SK-N-SH (cell line): Measurements from ENCODE around the gene UVRAG. TPM values are rescaled to one million over a fixed set of nuclear protein-coding genes. Genes with fewer than 3 reads are reported as not detected.
"Not testable (repeated sequence)": the region's sequence is repeated elsewhere in the genome, so short reads cannot be mapped to it uniquely, and the experiment has no call there.

Source experiments
- CTCF ChIA-PET: fragments of 300-600, 350-600 bp; formaldehyde crosslinking; extraction: SDS; loops from one replicate; lab custom pipeline; 2021; lab: Yijun Ruan, JAX
- POLR2A ChIA-PET: fragments of 350-600 bp; sonication (Branson Sonifier 250); formaldehyde crosslinking; extraction: SDS; loops from one replicate; lab custom pipeline; 2020; ENCODE audit warnings: antibody characterized with exemption, inconsistent platforms; lab: Yijun Ruan, JAX
- DNase-seq: peaks from one replicate; pipeline ENCODE4 v3.0.0; 2012
- H2AFZ ChIP-seq: fragments of 200-600 bp; sonication (generic); 2 replicates; pipeline ENCODE4 v1.8.1; 2016; ENCODE audit warnings: antibody characterized with exemption, mild to moderate bottlenecking, low read depth
- H3F3A ChIP-seq: fragments of 200-600 bp; sonication (generic); replicated peaks from 2 replicates; pipeline ENCODE3; 2016; ENCODE audit warnings: antibody characterized with exemption, mild to moderate bottlenecking; ENCODE audit not compliant: insufficient read depth
- H3K27ac ChIP-seq, 2 experiments: fragments of 200-500 bp in 1 of 2; fragments of 200-600 bp in 1 of 2; sonication (Bioruptor generic) in 1 of 2; sonication (generic), shearing (Covaris generic) in 1 of 2; 2 replicates each; pipeline versions ENCODE4 v1.5.1 to v1.6.1; 2014 to 2016; ENCODE audit warnings: low read depth in 2 of 2, inconsistent platforms in 1 of 2, low read length in 1 of 2, mild to moderate bottlenecking in 1 of 2, mixed read lengths in 1 of 2
- H3K27me3 ChIP-seq: fragments of 200-600 bp; sonication (generic), shearing (Covaris generic); 2 replicates; pipeline ENCODE4 v1.6.1; 2016; ENCODE audit warnings: mixed run types; ENCODE audit not compliant: insufficient read depth
- H3K36me3 ChIP-seq, 2 experiments: fragments of 200-500 bp in 1 of 2; fragments of 200-600 bp in 1 of 2; sonication (Bioruptor generic) in 1 of 2; sonication (generic) in 1 of 2; replicated peaks in 1 of 2; 2 replicates each; pipeline versions ENCODE3 to v1.5.1; 2014 to 2016; ENCODE audit warnings: low read length in 1 of 2, mild to moderate bottlenecking in 1 of 2; ENCODE audit not compliant: insufficient read depth in 2 of 2, control insufficient read depth in 1 of 2
- H3K4me1 ChIP-seq, 2 experiments: fragments of 200-500 bp in 1 of 2; fragments of 200-600 bp in 1 of 2; sonication (Bioruptor generic) in 1 of 2; sonication (generic), shearing (Covaris generic) in 1 of 2; 2 replicates each; pipeline versions ENCODE4 v1.5.1 to v1.6.1; 2014 to 2016; ENCODE audit warnings: low read depth in 1 of 2, low read length in 1 of 2, mixed run types in 1 of 2; ENCODE audit not compliant: insufficient read depth in 2 of 2, control insufficient read depth in 1 of 2
- H3K4me2 ChIP-seq: fragments of 200-600 bp; sonication (generic), shearing (Covaris generic); 2 replicates; pipeline ENCODE4 v1.6.1; 2017; ENCODE audit warnings: mixed run types
- H3K4me3 ChIP-seq, 2 experiments: fragments of 200-500 bp in 1 of 2; fragments of 200-600 bp in 1 of 2; sonication (Bioruptor generic) in 1 of 2; sonication (generic), shearing (Covaris generic) in 1 of 2; 2 replicates each; pipeline versions ENCODE4 v1.5.1 to v1.8.1; 2014 to 2016; ENCODE audit warnings: low read depth in 2 of 2, inconsistent platforms in 1 of 2, low read length in 1 of 2, mild to moderate bottlenecking in 1 of 2, mixed read lengths in 1 of 2, moderate library complexity in 1 of 2
- H3K79me2 ChIP-seq: fragments of 200-600 bp; sonication (generic); 2 replicates; pipeline ENCODE4 v1.8.1; 2017; ENCODE audit warnings: mild to moderate bottlenecking; ENCODE audit not compliant: insufficient read depth
- H3K9ac ChIP-seq: fragments of 200-600 bp; sonication (generic); 2 replicates; pipeline ENCODE4 v1.6.1; 2017; ENCODE audit warnings: mixed run types
- H3K9me2 ChIP-seq: fragments of 200-600 bp; sonication (generic); 2 replicates; pipeline ENCODE4 v1.6.1; 2017; ENCODE audit warnings: mixed run types
- H3K9me3 ChIP-seq: fragments of 200-600 bp; sonication (generic); 2 replicates; pipeline ENCODE4 v1.6.1; 2017; ENCODE audit warnings: mixed run types, mild to moderate bottlenecking, moderate library complexity
- H4K20me1 ChIP-seq: fragments of 200-600 bp; sonication (generic); 2 replicates; pipeline ENCODE4 v1.6.1; 2017; ENCODE audit warnings: mild to moderate bottlenecking, mixed run types; ENCODE audit not compliant: insufficient read depth
- ELF1 ChIP-seq: IDR thresholded peaks from 2 replicates; pipeline ENCODE4 v1.4.0; 2012
- EZH2phosphoT487 ChIP-seq: fragments of 200-600 bp; sonication (generic); IDR thresholded peaks from 2 replicates; pipeline ENCODE4 v1.6.1; 2017; ENCODE audit warnings: low read depth, mixed run types, mild to moderate bottlenecking, antibody characterized with exemption, moderate library complexity, borderline replicate concordance
- FOSL2 ChIP-seq: IDR thresholded peaks from 2 replicates; pipeline ENCODE4 v1.4.0; 2012; ENCODE audit warnings: low read depth, mild to moderate bottlenecking, moderate library complexity, borderline replicate concordance
- GABPA ChIP-seq: IDR thresholded peaks from 2 replicates; pipeline ENCODE4 v1.4.0; 2012; ENCODE audit warnings: low read depth, mild to moderate bottlenecking
- GATA2 ChIP-seq: sonication (generic); formaldehyde crosslinking; IDR thresholded peaks from 2 replicates; pipeline ENCODE4 v1.5.0; 2020; ENCODE audit warnings: mild to moderate bottlenecking, missing genetic modification reagents
- JUND ChIP-seq: IDR thresholded peaks from 2 replicates; pipeline ENCODE4 v1.4.0; 2012
- MAX ChIP-seq: IDR thresholded peaks from 2 replicates; pipeline ENCODE4 v1.4.0; 2012; ENCODE audit warnings: low read depth
- RAD21 ChIP-seq: IDR thresholded peaks from 2 replicates; pipeline ENCODE4 v1.6.1; 2012; ENCODE audit warnings: mild to moderate bottlenecking, low read length
- RXRA ChIP-seq: IDR thresholded peaks from 2 replicates; pipeline ENCODE4 v1.4.0; 2012; ENCODE audit warnings: low read depth, mild to moderate bottlenecking, borderline replicate concordance
- TAF1 ChIP-seq: IDR thresholded peaks from 2 replicates; pipeline ENCODE4 v1.6.1; 2012; ENCODE audit warnings: low read depth, mild to moderate bottlenecking, low read length, moderate library complexity, borderline replicate concordance
- TCF12 ChIP-seq: IDR thresholded peaks from 2 replicates; pipeline ENCODE4 v1.4.0; 2012
- TEAD4 ChIP-seq: IDR thresholded peaks from 2 replicates; pipeline ENCODE4 v1.4.0; 2012; ENCODE audit warnings: mild to moderate bottlenecking, borderline replicate concordance; ENCODE audit not compliant: insufficient read depth
- USF1 ChIP-seq: IDR thresholded peaks from 2 replicates; pipeline ENCODE4 v1.4.0; 2012; ENCODE audit warnings: low read depth, borderline replicate concordance
- ZBTB33 ChIP-seq: IDR thresholded peaks from 2 replicates; pipeline ENCODE4 v1.4.0; 2012; ENCODE audit warnings: low read depth, borderline replicate concordance
- WGBS: methylation state at CpG from one replicate; pipeline ENCODE4 v1.1.6; 2017; ENCODE audit warnings: low lambda C conversion rate; 5-methylcytosine and 5-hydroxymethylcytosine counted together
- polyA plus RNA-seq, 3 experiments: library from polyadenylated mRNA; depleted of rRNA; stranded (reverse); fragments of >200 nt; gene quantifications; 2 replicates each; pipeline ENCODE4 v1.2.3, GENCODE V29; 2012

Gene UVRAG
- polyA plus RNA-seq, 1 of the 3 experiments (the other 2 are of a cell fraction) = 5.8 TPM

GRCh38 chr11:75930534-75930933 is 115.5 kb downstream of the UVRAG start:
- Histone ChIP-seq H3K27ac (0 out of 4 replicates have a peak overlapping the region, but pooled peaks of 1 of the 2 experiments have one; percentile 18), H3K4me2 (no peak overlapping the region), H3K9me2 (no peaks in the 10 kb centered on the region), H3K4me3 (no peak overlapping the region), H4K20me1 (no peaks in the 10 kb centered on the region), H3K9ac (no peak overlapping the region), H2AFZ (no peak overlapping the region), H3K79me2 (peaks cover 6% of the 10 kb centered on the region; the same call in 1 of the 2 replicates), H3F3A (no peaks in the 10 kb centered on the region), H3K4me1 (peaks cover 0 to 6% of the 10 kb centered on the region in 2 experiments; a peak in 2 of 4 replicates), H3K27me3 (no peaks in the 10 kb centered on the region), H3K36me3 (peaks cover 0 to 6% of the 10 kb centered on the region in 2 experiments), H3K9me3 (no peaks in the 10 kb centered on the region)
- ChIA-PET POLR2A (no interaction called here), CTCF (no interaction called here)
- no peak for DNase-seq
- TF ChIP-seq TEAD4 = no peak
- TF ChIP-seq ELF1 = no peak
- TF ChIP-seq RXRA = no peak
- TF ChIP-seq GABPA = no peak
- no peak for TF ChIP-seq RAD21
- no peak for TF ChIP-seq EZH2phosphoT487
- TF ChIP-seq USF1 = no peak
- no peak for TF ChIP-seq MAX
- TF ChIP-seq GATA2 (CRISPR knock-in tag) = no peak
- TF ChIP-seq TAF1 = no peak
- no peak for TF ChIP-seq ZBTB33
- WGBS = 91% methylated on average over 5 of the region's 5 CpGs

GRCh38 chr11:75931124-75931523 is 116.1 kb downstream of the UVRAG start:
- ChIA-PET CTCF (no interaction called here), POLR2A (no interaction called here)
- H3K9me2 ChIP-seq = no peaks in the 10 kb centered on the region
- H3K9me3 ChIP-seq = no peaks in the 10 kb centered on the region
- WGBS = 43% methylated on average over 1 of the region's 1 CpG
- peaks cover 0 to 6% of the 10 kb centered on the region in 2 experiments for H3K36me3 ChIP-seq
- H3K9ac ChIP-seq = no peak overlapping the region
- H3K27me3 ChIP-seq = no peaks in the 10 kb centered on the region
- TF ChIP-seq TCF12 = no peak
- TF ChIP-seq JUND = peak; percentile 22; the same call in 1 of the 2 replicates
- TF ChIP-seq FOSL2 = peak; percentile 25; the same call in 1 of the 2 replicates
- H3K4me3 ChIP-seq = no peak overlapping the region
- H4K20me1 ChIP-seq = no peaks in the 10 kb centered on the region
- no peak for DNase-seq
- H3F3A ChIP-seq = no peaks in the 10 kb centered on the region
- peaks cover 6% of the 10 kb centered on the region; the same call in 1 of the 2 replicates for H3K79me2 ChIP-seq
- no peak overlapping the region for H2AFZ ChIP-seq
- 0 out of 4 replicates have a peak overlapping the region, but pooled peaks of 1 of the 2 experiments have one; percentile 18 for H3K27ac ChIP-seq
- no peaks in the 10 kb centered on the region; a peak in 1 of 4 replicates for H3K4me1 ChIP-seq
- H3K4me2 ChIP-seq = no peak overlapping the region

- H3K27me3 ChIP-seq, H3K9ac ChIP-seq, H3F3A ChIP-seq, H3K4me3 ChIP-seq, H3K9me3 ChIP-seq, H4K20me1 ChIP-seq, H3K4me2 ChIP-seq, H2AFZ ChIP-seq, H3K27ac ChIP-seq, H3K79me2 ChIP-seq, H3K9me2 ChIP-seq, DNase-seq, POLR2A ChIA-PET, H3K36me3 ChIP-seq: not testable (repeated sequence)
- 93% methylated on average over 1 of the region's 1 CpG for WGBS
- CTCF ChIA-PET = interaction anchor here (1.3 kb wide), 1 partner anchor 28 kb away, joined by 3 read pairs; no protein-coding TSS in a partner anchor
- peaks cover 2 to 14% of the 10 kb centered on the region in 2 experiments for H3K4me1 ChIP-seq
These were observed 118.7 kb downstream of the UVRAG start for GRCh38 chr11:75933736-75934135.
